Adrenal gland (tissue), 12 donors: ENCODE data around the gene TSPAN18. TPM values are rescaled to one million over a fixed set of nuclear protein-coding genes. Genes with fewer than 3 reads are reported as not detected.

Source experiments
- DNase-seq, 7 donors: peaks; one replicate each; pipeline ENCODE4 v3.0.0-alpha.2; 2019 to 2020
- H3K27ac ChIP-seq, 5 donors: fragments of 200-600 bp; sonication (generic) in 4 of 5; 1 replicate in 3 of 5; 2 replicates in 2 of 5; pipeline versions ENCODE4 v1.5.1 to v1.8.0; 2016 to 2020; ENCODE audit warnings: mild to moderate bottlenecking in 1 of 5
- H3K27me3 ChIP-seq: fragments of 200-600 bp; 2 replicates; pipeline ENCODE4 v1.8.0; 2021
- H3K36me3 ChIP-seq, 2 donors: fragments of 200-600 bp; replicated peaks in 1 of 2; 1 replicate in 1 of 2; 2 replicates in 1 of 2; pipeline versions ENCODE4 v1.5.1 to v1.8.0; 2018 to 2022
- H3K4me1 ChIP-seq, 2 donors: fragments of 200-600 bp; replicated peaks in 1 of 2; 1 replicate in 1 of 2; 2 replicates in 1 of 2; pipeline versions ENCODE4 v1.5.1 to v1.8.0; 2018 to 2021
- H3K4me3 ChIP-seq, 4 donors: fragments of 200-600 bp; sonication (generic) in 3 of 4; one replicate each; pipeline ENCODE4 v1.5.1; 2016 to 2018
- H3K9me3 ChIP-seq, 3 donors: fragments of 200-600 bp; sonication (generic) in 1 of 3; replicated peaks in 1 of 3; 1 replicate in 2 of 3; 2 replicates in 1 of 3; pipeline versions ENCODE4 v1.5.1 to v1.8.0; 2016 to 2021
- POLR2A ChIP-seq, 2 donors: fragments of 450-650 bp; IDR thresholded peaks; one replicate each; pipeline ENCODE4 v1.6.1; 2017; ENCODE audit warnings: antibody characterized with exemption in 2 of 2, mild to moderate bottlenecking in 2 of 2, moderate library complexity in 1 of 2
- WGBS, 4 donors: extraction: QIAGEN DNeasy Blood & Tissue Kit in 2 of 4; methylation state at CpG; one replicate each; pipeline versions ENCODE4 v1.1.5 to v1.1.7; 2013 to 2017; 5-methylcytosine and 5-hydroxymethylcytosine counted together
- intact Hi-C, 2 donors: fragments of 100-400 bp; cut with DNase I; formaldehyde crosslinking; loops; one replicate each; pipeline versions ENCODE4 v1.14.1 to v1.15.0; 2022 to 2023
- polyA plus RNA-seq, 3 donors: library from polyadenylated mRNA; stranded (reverse); fragments of 200-250 nt in 2 of 3; fragments of 350-450 nt in 1 of 3; fragmentation: Illumina TruSeq in 1 of 3; extraction: RNeasy Lipid Tissue Mini Kit (QIAGEN cat#74804) in 1 of 3; gene quantifications; one replicate each; pipeline ENCODE4 v1.2.3, GENCODE V29; 2013 to 2014
- total RNA-seq, 9 donors: library from RNA; depleted of rRNA in 4 of 9; stranded (reverse); fragments of >200 nt in 4 of 9; fragments of 120-200 nt in 1 of 9; fragmentation: NEBNext Ultra II Directional in 1 of 9; extraction: Animal tissue kit (Norgen Biotek cat#: 25700) in 1 of 9; gene quantifications; one replicate each; pipeline versions ENCODE4 v1.1.0 to v1.2.4, GENCODE V29; 2013 to 2023
- TF ChIP-seq, protein P1 (sequence below), 6 experiments: fragments of 450-650 bp in 4 of 6; fragments of 200-600 bp in 2 of 6; sonication (generic) in 1 of 6; IDR thresholded peaks; 1 replicate in 5 of 6; 2 replicates in 1 of 6; pipeline versions ENCODE4 v1.5.1 to v1.8.0; 2016 to 2021; ENCODE audit warnings: antibody characterized with exemption in 6 of 6, mild to moderate bottlenecking in 2 of 6, moderate library complexity in 1 of 6
- donor health status: healthy with polysubstance abuse.
- donor health status: Bipolar disorder and iron deficiency.
- donor health status: DM: yes; HTN: yes; CAD: no.
- donor health status: DM: no; HTN: no; CAD: no.
- donor health status: DM: no; HTN: no; CAD: no.
- donor health status: DM: yes; HTN: yes; CAD: no.

TSPAN18 gene
- total and polyA plus RNA-seq, 12 donors: 24.5 to 168 (median 58.4) TPM

- H3K36me3 ChIP-seq: no peaks in the 10 kb centered on the region
- DNase-seq: no peak
- intact Hi-C loops: no loop called here
- no peak overlapping the region for H3K4me3 ChIP-seq
- TF ChIP-seq POLR2A (IDR thresholded peaks at IDR 0.05): no peak
- TF ChIP-seq, protein P1, sequence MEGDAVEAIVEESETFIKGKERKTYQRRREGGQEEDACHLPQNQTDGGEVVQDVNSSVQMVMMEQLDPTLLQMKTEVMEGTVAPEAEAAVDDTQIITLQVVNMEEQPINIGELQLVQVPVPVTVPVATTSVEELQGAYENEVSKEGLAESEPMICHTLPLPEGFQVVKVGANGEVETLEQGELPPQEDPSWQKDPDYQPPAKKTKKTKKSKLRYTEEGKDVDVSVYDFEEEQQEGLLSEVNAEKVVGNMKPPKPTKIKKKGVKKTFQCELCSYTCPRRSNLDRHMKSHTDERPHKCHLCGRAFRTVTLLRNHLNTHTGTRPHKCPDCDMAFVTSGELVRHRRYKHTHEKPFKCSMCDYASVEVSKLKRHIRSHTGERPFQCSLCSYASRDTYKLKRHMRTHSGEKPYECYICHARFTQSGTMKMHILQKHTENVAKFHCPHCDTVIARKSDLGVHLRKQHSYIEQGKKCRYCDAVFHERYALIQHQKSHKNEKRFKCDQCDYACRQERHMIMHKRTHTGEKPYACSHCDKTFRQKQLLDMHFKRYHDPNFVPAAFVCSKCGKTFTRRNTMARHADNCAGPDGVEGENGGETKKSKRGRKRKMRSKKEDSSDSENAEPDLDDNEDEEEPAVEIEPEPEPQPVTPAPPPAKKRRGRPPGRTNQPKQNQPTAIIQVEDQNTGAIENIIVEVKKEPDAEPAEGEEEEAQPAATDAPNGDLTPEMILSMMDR (IDR thresholded peaks at IDR 0.05): no peak
- H3K27me3 ChIP-seq: no peaks in the 10 kb centered on the region
- WGBS, 4 donors: 87 to 89% (median 87%) methylated on average over 8 of the region's 8 CpGs
- H3K4me1 ChIP-seq: peaks cover 0 to 19% of the 10 kb centered on the region in 2 donors
- H3K9me3 ChIP-seq: no peaks in the 10 kb centered on the region
- H3K27ac ChIP-seq: no peak overlapping the region
Observed at GRCh38 chr11:44792171-44792570, 65.4 kb downstream of the TSPAN18 start.

DNA sequence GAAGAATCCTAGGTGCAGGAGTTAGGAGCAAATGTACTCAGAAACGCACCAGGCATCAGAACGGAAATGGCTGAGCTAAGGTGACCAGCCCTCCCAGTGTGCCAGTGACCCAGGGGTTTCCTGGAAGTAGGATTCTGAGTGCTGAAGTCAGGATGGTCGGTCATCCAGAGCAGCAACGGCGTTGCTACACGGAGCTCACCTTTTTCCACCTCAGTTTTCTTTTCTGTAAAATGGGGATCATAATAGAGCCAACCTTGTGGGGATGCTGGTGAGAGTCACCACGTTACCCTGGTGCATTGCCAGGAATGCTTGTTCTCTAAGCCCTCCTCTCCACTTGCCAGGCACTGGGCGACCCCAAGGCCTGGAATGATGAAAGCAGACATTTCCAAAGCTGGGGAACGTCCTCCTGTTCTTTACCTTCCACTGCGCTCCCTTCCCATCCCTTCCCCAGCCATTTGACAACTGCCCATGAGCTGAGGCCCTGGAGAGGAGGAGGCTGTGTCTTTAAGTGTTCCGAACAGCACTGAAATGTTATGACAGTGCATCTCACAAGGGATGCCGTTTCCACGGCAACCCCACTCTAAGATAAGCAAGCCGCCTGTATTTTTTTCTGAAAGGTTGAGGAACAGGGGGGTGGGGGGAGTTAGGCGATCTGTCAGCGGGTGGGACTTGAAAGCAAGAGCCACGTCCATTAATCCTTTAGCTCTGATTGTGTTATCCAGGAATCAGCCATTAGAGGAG is 66.8 kb downstream of the TSPAN18 start:
- peak in 1 of 7 donors; percentile 39 for DNase-seq
- H3K4me3 ChIP-seq: no peak overlapping the region
- intact Hi-C loops: no loop called here
- TF ChIP-seq, protein P1 (IDR thresholded peaks at IDR 0.05): no peak
- TF ChIP-seq POLR2A (IDR thresholded peaks at IDR 0.05): no peak
- H3K27ac ChIP-seq: no peak overlapping the region
- no peaks in the 10 kb centered on the region for H3K9me3 ChIP-seq
- H3K27me3 ChIP-seq: no peaks in the 10 kb centered on the region
- WGBS, 4 donors: 62 to 67% (median 65%) methylated on average over 15 to 17 of the region's 17 CpGs
- no peaks in the 10 kb centered on the region for H3K36me3 ChIP-seq
- H3K4me1 ChIP-seq: peaks cover 0 to 19% of the 10 kb centered on the region in 2 donors

GRCh38 chr11:44795803-44796535 is 69.2 kb downstream of the TSPAN18 start:
- 67 to 79% (median 75%) methylated on average over 7 to 8 of the region's 8 CpGs for WGBS, 4 donors
- TF ChIP-seq, protein P1 (IDR thresholded peaks at IDR 0.05): no peak
- no peak for TF ChIP-seq POLR2A (IDR thresholded peaks at IDR 0.05)
- intact Hi-C loops: no loop called here
- no peak for DNase-seq
- H3K27me3 ChIP-seq: no peaks in the 10 kb centered on the region
- H3K4me1 ChIP-seq: peaks cover 0 to 8% of the 10 kb centered on the region in 2 donors
- no peak overlapping the region for H3K27ac ChIP-seq
- no peaks in the 10 kb centered on the region for H3K9me3 ChIP-seq
- no peaks in the 10 kb centered on the region for H3K36me3 ChIP-seq
- no peak overlapping the region for H3K4me3 ChIP-seq

- no peak overlapping the region for H3K27ac ChIP-seq
- no peaks in the 10 kb centered on the region for H3K4me1 ChIP-seq
- no peaks in the 10 kb centered on the region for H3K9me3 ChIP-seq
- WGBS, 4 donors: 89 to 92% (median 91%) methylated on average over 5 of the region's 5 CpGs
- intact Hi-C loops: no loop called here
- no peaks in the 10 kb centered on the region for H3K36me3 ChIP-seq
- H3K27me3 ChIP-seq: no peaks in the 10 kb centered on the region
- TF ChIP-seq, protein P1 (IDR thresholded peaks at IDR 0.05): no peak
- TF ChIP-seq POLR2A (IDR thresholded peaks at IDR 0.05): no peak
- no peak for DNase-seq
- H3K4me3 ChIP-seq: no peak overlapping the region
Observed at GRCh38 chr11:44797051-44797450, 70.3 kb downstream of the TSPAN18 start.
